ENCODE measurements around the gene ACTL6B.
"Not testable (repeated sequence)": the region's sequence is repeated elsewhere in the genome, so short reads cannot be mapped to it uniquely, and the experiment has no call there.

ACTL6B gene

DNA sequence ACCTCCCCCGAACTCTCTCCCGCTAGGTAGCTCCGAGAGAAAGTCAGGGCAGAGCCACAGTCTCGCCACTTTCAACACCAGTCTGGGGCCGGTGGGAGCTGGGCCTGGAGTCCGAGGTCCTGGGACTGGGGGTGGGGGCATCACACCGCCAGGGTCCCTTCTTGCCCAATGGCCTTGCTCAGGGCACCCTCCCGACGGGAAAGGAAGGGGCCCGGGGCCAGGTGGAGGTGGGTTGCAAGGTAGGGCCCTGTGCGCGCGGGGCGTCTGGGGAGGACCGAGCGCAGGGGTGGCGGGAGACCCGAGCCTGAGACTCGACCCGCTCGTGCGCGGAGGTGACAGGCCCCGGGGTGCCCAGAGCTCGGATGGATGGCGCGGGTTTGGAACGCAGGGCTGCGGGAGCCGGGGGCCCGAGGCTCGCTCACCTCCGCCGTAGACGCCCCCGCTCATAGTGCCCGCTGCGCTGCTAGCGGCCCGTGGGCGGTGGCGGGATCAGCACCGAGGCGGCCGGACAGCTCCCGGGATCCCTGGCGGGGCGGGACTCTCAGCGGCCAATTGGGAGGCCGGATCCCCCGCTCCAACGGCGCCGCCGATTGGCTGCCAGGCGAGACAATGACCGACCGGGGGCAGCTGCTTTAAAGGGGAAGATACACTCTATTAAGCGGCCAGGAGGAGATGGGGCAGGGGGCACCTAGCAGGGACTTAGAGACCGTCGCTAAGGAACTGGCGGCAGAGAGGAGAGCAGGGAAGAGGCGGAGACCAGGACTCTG, at the start of gene ACTL6B:
Gene ACTL6B, minus strand, starts transcription at position 541 of the 767 bp plus-strand sequence. Its CDS starts 94 bp downstream, at position 447.
- peak; percentile 52 for DNase-seq (ENCODE audit: low read depth)

DNA sequence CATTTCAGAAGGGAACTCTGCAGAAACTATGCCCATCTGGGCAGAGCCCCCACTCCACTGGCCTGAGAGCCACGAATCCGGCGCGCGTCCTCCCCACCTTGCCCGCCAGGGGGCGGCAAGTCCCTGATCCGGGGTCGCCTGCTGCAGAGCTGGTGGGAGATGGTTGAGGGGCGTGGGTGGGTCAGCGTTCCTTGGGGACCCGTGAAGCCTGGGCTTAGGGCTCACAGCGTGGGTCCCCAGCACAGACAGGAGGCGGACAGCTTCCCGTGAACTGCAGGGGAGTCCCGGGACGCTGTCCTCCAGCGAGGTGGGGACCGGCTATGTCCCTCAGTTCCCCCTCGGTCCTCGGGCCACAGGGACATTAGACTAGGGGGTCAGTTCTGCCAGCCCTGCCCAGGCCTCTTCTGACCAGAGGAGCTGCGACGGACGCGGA, 49.1 kb upstream of the ACTL6B start:
- peak; percentile 71 for DNase-seq (ENCODE audit: low read depth)

DNA sequence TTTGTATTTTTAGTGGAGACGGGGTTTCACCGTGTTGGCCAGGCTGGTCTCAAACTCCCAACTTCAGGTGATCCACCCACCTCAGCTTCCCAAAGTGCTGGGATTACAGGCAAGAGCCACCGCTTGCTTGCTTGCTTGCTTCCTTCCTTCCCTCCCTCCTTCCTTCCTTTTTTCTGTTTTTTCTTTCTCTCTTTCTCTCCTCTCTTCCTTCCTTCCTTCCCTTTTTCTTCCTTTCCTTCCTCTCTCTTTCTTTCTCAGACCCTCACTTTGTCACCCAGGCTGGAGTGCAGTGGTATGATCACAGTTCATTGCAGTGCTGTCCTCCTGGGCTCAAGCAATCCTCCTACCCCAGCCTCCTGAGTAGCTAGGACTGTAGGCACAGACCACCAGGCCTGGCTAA, 44.8 kb upstream of the ACTL6B start:
- DNase-seq (ENCODE audit: low read depth) = not testable (repeated sequence)

DNA sequence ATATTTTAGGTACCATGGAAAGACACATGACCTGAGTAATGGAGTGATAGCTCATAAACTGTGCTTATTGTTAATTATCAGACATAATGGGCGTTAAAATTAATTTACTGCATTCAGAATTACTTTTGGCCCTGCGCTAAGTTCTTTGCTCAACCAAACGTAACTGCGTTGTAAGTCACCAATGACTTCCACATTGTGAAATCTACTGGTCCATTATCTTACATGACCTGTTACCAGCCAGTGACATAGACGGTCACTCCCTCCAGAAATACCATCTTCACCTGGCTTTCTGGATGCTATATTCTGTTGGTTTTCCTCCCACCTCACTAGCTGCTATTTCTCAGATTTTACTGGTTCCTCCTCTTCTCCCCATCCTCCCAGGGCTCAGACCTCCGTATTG, 42.8 kb upstream of the ACTL6B start:
- DNase-seq (ENCODE audit: low read depth) = no peak

DNA sequence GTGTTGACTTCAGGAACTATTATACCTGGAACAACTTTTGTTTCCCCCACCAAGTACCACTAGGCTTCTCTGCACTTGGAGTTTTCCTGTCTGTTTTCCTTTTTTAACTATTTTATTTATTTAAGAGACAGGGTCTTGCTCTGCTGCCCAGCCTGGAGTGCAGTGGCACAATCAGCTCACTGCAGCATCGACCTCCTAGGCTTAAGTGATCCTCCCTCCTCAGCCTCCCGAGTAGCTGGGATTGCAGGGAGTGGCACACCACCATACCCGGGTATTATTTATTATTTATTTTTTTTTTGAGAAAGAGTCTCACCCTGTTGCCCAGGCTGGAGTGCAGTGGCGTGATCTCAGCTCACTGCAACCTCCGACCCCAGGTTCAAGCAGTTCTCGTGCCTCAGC, 39.9 kb upstream of the ACTL6B start:
- DNase-seq (ENCODE audit: low read depth) = no peak

DNA sequence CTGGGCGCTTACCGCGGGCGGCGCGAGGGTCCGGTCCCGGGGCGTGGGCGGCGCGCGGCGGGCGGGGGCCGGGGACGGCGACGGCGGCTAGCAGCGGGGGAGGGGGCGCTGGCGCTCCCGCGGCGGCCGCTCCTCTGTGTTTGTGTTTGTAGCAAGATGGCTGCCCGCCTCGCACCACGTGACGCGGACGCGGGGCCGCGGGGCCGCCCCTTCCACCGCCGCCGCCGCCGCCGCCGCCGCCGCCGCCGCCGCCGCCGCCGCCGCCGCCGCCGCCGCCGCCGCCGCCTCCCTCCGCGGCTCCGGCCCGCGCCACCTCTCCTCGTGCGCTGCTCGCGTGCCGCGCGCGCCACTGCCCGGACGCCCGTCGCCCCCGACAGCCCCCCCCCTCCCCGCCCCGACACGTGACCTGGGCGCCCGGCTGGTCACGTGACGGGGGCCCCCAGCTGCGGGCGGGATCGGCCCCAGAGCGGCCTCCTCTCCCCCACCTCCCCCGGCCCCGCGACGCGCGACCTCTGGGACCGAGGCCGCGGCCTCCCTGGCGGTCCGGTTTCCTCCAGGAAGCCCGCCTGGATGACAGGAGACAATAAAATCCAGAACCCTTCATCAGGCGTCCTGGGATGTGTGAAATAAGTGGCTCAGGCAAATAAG, 38.0 kb upstream of the ACTL6B start, which contains the start of gene GIGYF1:
Gene GIGYF1, minus strand, starts transcription at position 153 of the 648 bp plus-strand sequence. CDS start 6,012 bp downstream, outside the sequence.
- peak; percentile 65 for DNase-seq (ENCODE audit: low read depth)

DNA sequence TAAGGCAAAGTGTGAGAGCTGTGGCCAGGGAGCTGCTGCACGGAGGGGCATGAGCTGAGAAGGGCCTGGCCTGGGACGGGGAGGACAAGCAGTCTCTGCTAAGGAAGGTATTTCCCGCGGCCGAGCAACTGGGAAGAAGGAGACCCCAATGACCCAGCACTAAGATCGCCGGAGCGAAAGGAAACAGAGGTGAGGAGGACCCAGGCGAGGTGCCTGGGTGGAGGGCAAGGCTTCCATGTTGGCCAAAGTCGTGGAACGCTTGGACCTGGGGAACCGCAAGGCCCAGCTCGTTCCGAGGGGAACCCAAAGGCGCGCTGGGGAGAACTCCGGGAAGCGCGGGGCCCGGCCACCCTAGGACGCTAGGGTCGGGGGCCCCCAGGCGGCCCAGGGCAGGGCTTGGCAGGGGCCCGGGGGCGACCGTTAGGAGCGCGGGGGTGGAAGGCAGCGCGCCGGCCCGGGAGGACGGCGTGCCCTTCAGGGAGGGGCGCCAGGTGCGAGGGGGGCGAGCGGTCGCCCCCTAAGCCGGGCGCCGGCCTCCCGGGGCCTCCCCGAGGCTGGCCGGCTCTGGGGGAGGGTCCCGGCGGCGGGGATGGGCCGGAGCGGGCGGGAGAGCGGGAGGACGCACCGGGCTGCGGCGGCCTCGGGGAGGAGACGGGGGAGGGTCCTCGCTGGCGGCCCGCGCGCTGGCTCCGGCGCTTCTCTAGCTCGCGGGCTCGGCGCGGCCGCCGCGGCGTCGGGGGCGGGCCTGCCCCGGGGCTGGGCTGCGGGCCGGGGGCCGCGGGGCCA, 37.3 kb upstream of the ACTL6B start:
- peak; percentile 19 for DNase-seq (ENCODE audit: low read depth)

DNA sequence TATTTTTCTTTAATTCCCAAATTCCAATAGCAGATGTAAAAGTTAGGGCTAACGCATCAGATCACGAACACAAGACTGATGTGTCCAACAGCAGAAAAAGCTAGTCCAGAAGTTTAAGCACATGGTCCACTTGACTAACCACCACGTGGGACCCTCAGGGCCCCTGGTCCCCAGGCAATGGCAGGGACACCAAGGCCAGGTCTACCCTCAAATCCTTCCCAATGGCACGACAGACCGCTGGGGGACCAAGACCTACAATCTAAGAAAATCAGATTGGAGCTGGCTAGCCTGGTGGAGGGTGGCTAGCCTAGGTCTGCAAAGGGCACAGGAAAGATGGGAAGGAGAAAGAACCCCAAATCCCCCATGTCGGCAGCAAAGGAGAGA, 36.3 kb upstream of the ACTL6B start:
- DNase-seq (ENCODE audit: low read depth) = no peak

DNA sequence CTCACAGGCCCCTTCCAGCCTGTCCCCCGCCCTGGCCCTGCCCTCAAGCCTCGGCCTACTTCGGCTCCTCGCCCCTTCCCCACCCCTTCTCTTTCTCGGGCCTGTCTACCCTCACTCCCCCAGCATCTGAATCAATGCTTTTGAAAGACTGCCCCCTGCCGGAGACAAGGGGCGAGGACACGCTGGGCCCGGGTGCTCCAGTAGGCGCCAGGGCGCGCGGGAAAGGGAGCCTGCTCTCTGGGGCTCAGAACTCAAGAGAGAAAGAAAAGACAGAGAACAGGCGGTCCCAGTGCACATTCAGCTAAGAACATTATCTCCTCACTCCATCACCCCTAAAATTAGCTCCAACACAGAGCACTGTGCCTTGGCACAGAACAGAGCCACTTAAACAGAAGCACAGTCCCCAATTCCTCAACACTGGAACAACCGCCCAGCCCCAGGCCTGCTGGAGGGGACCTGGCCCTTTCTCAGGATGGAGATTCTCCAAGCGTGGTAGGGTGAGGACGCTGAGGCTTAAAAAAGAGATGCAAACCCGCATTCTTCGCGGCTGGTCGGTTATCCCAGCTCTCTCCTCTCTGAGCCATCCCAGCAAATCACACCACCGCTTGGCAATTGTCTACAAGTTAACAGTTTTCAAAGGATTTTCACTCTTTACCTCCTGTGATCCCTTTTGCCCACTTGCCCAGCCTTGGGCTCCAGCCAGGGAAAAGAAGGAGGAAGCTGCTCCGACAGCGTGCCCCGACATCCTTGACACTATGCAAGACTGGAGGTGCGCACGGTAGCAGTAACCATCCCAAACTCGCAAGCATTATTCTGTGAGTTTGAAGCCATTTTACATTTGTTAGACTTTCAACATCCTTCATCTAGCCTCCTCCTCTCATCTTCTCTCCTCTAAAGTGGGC, 35.7 kb upstream of the ACTL6B start:
- peak; percentile 70 for DNase-seq (ENCODE audit: low read depth)

DNA sequence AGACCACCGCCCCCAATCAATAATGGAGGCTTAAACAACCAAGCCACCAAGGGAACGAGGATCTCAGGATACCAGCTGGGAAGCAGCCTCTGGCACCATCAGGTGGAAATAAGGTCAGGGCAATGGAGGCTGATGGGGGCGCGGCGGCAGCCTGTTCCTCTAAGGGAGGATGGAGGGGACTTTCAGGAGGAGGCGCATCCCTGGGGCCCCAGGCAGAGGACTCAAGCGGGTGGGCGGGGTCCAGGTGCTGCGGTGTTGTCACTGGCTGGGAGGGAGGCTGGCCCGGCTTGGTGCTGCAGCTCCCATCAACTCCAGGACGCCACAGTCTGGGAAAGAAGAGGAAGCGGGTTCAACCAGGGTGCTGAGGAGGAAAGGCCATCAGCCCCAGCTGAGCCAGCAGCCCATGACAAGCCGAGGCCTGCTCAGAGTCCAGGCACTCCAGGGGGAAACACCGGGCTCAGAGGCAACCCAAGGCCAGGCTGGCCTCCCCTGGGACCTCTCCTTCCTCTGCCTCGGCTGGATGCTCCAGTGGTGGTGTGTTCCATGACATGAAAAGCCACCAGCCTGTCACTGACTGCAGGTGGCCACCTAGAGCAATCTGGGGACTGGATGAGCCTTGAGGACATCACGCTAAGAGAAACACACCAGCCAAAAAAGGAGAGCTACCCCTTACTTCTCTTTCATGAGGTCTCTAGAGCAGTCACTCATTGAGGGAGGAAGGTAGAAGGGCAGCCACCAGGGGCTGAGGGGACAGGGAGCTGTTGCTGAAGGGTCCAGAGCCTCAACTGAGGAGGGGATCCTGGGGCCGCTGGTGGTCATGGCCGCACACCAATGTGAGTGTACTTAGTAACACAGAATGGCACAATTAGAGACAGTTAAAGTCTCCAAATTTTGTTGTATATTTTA, 33.2 kb upstream of the ACTL6B start:
- DNase-seq (ENCODE audit: low read depth) = no peak

DNA sequence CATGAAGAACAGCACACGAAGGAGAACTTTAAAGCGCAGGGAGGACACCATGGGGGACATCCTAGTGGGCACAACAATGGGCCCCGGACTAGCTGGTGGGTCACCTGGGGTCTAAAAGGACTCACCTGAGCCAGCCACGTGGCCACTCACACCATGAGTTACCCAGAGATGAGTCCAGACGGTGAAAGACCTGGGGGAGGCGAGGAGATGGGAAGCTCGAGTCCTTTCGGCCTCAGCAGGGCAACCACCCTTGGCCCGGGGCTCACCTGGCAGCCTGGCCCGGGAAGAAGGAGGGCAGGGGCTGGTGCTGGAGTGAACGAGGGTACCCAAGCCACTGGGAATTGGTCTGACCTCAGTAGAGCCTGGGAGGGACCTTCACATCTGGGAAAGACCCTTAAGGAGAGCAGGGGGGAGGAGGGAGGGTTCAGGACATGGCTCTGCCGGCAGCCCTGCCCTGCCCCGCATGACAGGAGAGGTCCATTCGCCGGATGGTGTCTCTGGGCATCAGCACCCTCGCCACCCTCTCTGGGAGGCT, 32.1 kb upstream of the ACTL6B start:
- DNase-seq (ENCODE audit: low read depth) = no peak

DNA sequence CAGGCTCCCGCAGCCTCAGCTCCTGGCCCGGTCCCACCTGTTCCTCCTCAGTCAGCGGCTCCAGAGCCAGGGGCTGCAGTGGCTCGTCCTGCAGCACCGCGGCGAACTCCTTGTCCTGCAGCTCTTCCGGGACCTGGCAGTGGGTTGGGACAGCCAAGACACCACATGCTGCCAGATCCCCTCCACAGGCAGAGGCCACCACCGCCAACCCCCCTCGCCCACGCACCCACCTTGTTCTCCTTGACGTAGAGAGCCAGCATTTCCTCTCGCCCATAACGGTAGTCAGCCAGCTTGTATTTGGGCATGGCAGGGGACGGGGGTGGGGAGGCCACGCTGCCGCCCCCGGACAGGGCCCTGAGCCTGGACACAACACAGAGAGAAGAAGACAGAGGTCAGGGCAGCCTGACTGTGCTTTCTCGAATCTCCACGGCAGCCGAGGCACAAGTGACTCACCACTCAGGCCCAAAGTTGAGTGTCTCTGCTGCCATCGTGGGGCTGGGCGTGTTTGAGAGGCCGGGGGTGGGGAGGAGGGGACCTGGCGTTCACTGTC, 31.6 kb upstream of the ACTL6B start:
- peak; percentile 35 for DNase-seq (ENCODE audit: low read depth)

DNA sequence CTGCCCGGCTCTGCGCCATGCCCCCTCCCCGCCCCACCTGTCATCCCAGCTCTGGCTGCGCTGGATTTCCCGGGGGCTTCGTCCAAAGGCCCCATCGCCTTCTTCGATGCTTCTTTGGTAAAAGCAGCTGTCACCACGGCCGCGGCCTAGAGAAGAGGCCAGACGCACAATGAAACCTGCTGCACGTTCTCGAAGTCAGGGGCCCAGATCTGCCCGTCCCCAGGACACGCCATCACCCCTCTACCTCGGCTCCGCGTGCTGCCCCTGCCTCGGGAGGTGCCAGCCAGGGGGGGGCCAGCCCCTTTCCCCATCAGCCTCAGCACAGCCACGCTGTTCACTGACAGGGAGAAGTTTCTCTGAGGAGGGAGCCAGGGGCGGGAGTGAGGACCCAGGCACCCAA, 31.0 kb upstream of the ACTL6B start:
- no peak for DNase-seq (ENCODE audit: low read depth)

DNA sequence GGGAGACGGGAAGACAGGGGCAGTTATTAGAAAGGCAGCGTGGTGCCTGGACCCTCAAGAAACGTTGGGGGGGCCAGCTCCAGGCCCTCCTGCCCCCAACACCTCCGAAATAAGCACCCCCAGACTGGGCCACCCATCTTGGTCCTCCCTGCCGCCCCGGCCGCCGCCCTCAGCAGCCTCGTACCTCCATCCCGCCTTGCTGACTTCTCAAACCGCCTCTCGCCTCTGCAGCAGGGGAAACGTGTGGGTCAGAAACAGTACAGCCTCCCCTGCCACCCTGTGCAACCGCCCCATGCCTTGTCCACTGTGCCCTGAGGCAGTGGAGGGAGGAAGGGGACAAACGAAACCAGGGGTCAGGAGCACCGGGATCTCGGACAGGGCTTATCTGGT, 30.6 kb upstream of the ACTL6B start:
- no peak for DNase-seq (ENCODE audit: low read depth)

DNA sequence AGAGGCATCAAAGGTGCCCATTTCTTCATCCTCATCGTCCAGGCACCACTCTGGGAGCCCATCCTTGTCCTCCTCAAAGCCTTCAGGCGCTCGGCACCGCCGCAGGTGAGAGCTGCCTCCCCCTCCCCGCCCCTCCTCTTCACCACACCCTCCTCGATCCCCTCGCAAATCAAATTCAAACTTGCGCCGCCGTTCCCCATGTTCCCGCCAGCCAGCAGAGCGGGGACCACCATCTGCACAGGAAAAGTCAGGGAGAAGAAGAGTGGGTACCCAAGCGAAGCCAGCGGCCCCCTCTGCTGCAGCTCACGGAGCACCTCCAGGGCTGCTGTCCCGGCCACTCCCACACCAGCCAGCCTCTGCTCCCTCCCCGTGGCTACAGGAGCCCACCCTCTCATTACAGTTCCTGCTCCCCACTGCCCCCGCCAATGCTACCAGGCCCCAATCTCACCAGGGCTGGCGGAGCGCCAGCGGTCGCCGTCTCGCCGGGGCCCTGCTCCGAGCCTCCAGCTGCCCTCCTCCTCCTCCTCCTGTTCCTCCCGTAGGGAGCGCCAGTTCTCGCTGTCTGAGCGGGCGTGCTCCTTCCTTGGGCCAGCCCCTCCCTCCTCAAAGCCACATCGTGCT, 30.1 kb upstream of the ACTL6B start:
- no peak for DNase-seq (ENCODE audit: low read depth)

DNA sequence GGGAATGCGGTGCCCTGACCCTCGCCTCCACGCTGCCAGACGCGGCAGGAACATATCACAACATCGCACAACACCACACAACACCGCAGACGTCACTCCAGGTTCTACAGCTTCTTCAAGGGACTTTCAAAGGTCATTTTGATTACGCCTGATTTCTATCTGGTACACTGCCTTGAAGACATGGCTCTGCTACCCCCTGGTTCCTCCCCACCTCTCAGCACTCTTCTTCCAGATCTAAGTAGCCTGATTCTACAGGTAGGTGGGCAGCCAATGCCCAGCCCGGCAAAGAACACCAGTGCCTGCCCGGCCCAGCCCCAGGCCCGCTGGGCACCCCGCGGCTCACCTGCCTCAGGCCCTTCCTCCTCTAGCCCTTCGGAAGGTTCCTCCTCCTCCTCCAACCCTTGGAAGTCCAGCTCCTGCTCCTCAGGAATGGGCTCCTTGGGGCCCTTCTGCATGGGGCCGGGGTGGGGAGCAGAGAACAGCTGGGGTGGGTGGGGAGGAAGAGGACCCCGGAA, 29.4 kb upstream of the ACTL6B start:
- DNase-seq (ENCODE audit: low read depth) = no peak

DNA sequence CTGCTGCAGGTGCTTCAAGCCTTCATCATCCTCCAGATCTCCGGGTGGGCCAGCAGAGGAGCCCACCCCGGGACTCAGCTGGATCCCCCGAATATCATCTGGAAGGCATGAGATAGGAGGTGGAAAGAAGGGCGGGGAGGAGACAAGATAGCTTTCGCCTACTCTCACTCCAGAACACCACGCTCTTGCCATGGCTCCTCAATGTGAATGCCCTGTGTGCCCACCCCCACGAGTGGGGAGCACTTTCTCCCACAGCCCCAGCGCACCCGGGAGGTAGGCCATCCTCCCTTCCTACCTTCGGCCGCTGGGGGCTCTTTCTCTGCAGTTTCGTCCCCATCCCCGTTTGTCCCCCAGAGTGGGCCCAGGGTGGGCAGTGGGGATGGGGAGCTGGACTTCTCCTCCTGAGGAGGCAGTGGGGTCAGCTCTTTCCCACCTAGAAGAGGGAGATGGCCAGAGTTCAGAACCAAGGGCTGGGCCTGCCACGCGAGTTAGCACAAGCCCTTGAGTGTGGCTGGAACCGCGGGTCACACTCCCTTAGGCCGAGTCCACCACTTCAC, 28.9 kb upstream of the ACTL6B start:
- no peak for DNase-seq (ENCODE audit: low read depth)

DNA sequence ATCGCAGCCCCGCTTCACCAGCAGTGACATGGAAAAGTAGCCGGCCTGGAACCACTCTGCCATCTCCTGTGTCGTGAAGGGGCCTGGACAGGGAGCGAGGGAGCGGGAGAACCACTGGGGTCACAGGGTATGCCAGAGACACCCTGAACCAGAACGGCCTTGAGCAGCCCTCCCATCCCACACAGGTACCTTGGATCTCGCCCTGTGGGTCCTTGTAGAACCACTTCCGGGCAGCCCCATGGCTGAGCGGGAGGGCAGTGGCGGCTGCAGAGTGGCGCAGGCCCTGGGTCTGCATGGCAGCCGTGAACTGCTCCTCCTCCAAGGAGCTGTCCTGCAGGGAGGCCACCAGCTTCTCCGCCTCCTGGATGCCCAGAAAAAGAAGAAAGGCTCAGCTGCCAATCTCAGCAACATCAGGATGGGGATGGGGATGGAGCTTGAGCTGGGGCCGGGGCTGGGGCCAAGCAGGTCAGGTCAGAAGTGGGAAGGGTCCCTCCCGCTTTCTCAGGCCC, 28.3 kb upstream of the ACTL6B start:
- no peak for DNase-seq (ENCODE audit: low read depth)

Data from EH (cell line).